Progenitor cell of endocrine pancreas (in vitro differentiated cells): ENCODE results near the gene ADAT3. TPM values are rescaled to one million over a fixed set of nuclear protein-coding genes. Genes with fewer than 3 reads are reported as not detected.

Experiments
- DNase-seq: peaks from one replicate; pipeline ENCODE4 v3.0.0; 2021; ENCODE audit warnings: low spot score; ENCODE audit not compliant: unreplicated experiment
- H3K27ac Mint-ChIP-seq: 2 replicates; pipeline ENCODE4 v1.8.0; 2021; ENCODE audit warnings: mild to moderate bottlenecking, moderate library complexity, mixed read lengths
- H3K27me3 Mint-ChIP-seq: 2 replicates; pipeline ENCODE4 v1.8.0; 2021; ENCODE audit warnings: mixed read lengths
- H3K36me3 Mint-ChIP-seq: 2 replicates; pipeline ENCODE4 v1.8.0; 2022; ENCODE audit warnings: mixed read lengths; ENCODE audit not compliant: insufficient read depth
- H3K4me1 Mint-ChIP-seq: 2 replicates; pipeline ENCODE4 v1.8.0; 2021; ENCODE audit warnings: low read depth, mixed read lengths
- H3K4me3 Mint-ChIP-seq: 2 replicates; pipeline ENCODE4 v1.8.0; 2021; ENCODE audit warnings: low read depth, mild to moderate bottlenecking, moderate library complexity, mixed read lengths
- H3K9me3 Mint-ChIP-seq: 2 replicates; pipeline ENCODE4 v1.8.0; 2021; ENCODE audit warnings: low read depth, mixed read lengths
- total RNA-seq: library from RNA; stranded (reverse); gene quantifications from 2 replicates; pipeline ENCODE4 v1.2.1, GENCODE V29; 2021
- TF ChIP-seq, protein P1 (sequence below): fragments of 200-600 bp; sonication (generic); IDR thresholded peaks from one replicate; pipeline ENCODE4 v1.5.0; 2021; ENCODE audit warnings: antibody characterized with exemption, mild to moderate bottlenecking; ENCODE audit not compliant: unreplicated experiment

Gene ADAT3
- total RNA-seq, 1 donor from 2014 or later = 14.1 TPM

GRCh38 chr19:1923319-1923718 lies 18.1 kb downstream of the ADAT3 start:
- H3K4me3 Mint-ChIP-seq = no peak overlapping the region
- no peaks in the 10 kb centered on the region for H3K4me1 Mint-ChIP-seq
- peaks cover 4% of the 10 kb centered on the region for H3K9me3 Mint-ChIP-seq
- H3K27me3 Mint-ChIP-seq = peaks cover 6% of the 10 kb centered on the region
- no peak for DNase-seq
- no peak overlapping the region for H3K27ac Mint-ChIP-seq
- TF ChIP-seq, protein P1, sequence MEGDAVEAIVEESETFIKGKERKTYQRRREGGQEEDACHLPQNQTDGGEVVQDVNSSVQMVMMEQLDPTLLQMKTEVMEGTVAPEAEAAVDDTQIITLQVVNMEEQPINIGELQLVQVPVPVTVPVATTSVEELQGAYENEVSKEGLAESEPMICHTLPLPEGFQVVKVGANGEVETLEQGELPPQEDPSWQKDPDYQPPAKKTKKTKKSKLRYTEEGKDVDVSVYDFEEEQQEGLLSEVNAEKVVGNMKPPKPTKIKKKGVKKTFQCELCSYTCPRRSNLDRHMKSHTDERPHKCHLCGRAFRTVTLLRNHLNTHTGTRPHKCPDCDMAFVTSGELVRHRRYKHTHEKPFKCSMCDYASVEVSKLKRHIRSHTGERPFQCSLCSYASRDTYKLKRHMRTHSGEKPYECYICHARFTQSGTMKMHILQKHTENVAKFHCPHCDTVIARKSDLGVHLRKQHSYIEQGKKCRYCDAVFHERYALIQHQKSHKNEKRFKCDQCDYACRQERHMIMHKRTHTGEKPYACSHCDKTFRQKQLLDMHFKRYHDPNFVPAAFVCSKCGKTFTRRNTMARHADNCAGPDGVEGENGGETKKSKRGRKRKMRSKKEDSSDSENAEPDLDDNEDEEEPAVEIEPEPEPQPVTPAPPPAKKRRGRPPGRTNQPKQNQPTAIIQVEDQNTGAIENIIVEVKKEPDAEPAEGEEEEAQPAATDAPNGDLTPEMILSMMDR = no peak
- H3K36me3 Mint-ChIP-seq = peaks cover 13% of the 10 kb centered on the region

- TF ChIP-seq, protein P1 = no peak
- peaks cover 4% of the 10 kb centered on the region for H3K9me3 Mint-ChIP-seq
- DNase-seq = no peak
- no peak overlapping the region for H3K27ac Mint-ChIP-seq
- peaks cover 10% of the 10 kb centered on the region for H3K36me3 Mint-ChIP-seq
- H3K27me3 Mint-ChIP-seq = peaks cover 6% of the 10 kb centered on the region
- H3K4me1 Mint-ChIP-seq = no peaks in the 10 kb centered on the region
- no peak overlapping the region for H3K4me3 Mint-ChIP-seq
Measured at GRCh38 chr19:1924320-1924961, 19.2 kb downstream of the ADAT3 start.

GRCh38 chr19:1925544-1925943 lies 20.3 kb downstream of the ADAT3 start:
- no peaks in the 10 kb centered on the region for H3K4me1 Mint-ChIP-seq
- H3K36me3 Mint-ChIP-seq = peaks cover 9% of the 10 kb centered on the region
- peaks cover 6% of the 10 kb centered on the region for H3K27me3 Mint-ChIP-seq
- H3K4me3 Mint-ChIP-seq = no peak overlapping the region
- TF ChIP-seq, protein P1 = no peak
- H3K27ac Mint-ChIP-seq = no peak overlapping the region
- H3K9me3 Mint-ChIP-seq = peaks cover 4% of the 10 kb centered on the region
- no peak for DNase-seq

DNA sequence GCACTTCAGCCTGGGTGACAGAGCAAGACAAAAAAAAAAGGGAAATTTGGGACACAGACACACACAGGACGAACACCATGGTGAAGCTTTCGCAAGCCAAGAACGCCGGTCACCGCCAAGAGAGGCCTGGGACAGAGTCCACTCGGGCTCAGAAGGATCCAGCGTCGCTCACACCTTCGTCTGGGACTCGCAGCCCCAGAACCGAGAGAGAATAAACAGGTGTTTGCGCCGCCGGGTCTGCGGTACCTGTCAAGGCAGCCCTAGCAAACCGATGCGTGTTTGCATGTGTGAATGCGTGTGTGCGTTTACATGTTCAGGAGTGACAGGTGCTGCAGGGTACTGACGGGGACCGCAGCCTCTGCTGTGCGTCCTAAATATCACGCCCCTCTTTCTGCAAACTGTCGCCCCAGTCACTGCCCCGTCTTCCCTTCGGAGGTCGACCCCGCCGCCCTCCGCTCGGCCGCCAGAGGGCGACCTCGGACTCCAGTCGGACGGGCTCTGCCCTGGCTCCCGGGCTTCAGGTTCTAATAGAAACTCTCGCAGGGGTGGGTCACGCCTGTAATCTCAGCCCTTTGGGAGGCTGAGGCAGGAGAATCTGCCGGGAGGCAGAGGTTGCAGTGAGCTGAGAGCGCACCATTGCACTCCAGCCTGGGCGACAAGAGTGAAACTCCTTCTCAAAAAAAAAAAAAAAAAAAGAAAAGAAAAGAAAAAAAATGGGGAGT lies 24.0 kb downstream of the ADAT3 start:
- TF ChIP-seq, protein P1 = peak; percentile 83
- Mint-ChIP-seq H3K4me3 (peak overlapping the region; percentile 41), H3K27me3 (peaks cover 10% of the 10 kb centered on the region), H3K4me1 (no peaks in the 10 kb centered on the region), H3K27ac (no peak overlapping the region), H3K36me3 (peaks cover 4% of the 10 kb centered on the region), H3K9me3 (peaks cover 8% of the 10 kb centered on the region)
- DNase-seq = peak; percentile 79

DNA sequence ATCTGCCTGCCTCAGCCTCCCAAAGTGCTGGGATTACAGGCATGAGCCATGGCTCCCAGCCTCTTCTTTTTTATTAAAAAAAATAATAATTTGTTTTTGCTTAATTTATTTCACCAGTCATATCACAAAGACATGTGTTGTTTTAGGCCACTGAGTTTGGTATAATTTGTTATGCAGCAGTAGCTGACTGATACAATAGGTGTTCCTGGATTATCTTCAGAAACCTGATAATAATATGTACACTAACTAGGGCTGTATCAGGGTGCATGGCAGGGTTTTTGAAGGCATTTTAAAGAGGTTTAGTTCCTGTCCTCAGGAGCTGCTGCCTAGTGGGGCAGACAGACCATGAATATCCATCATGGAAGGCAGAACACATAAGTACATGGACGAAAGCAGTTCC lies 26.2 kb downstream of the ADAT3 start:
- TF ChIP-seq, protein P1 = no peak
- Mint-ChIP-seq H3K4me3 (no peak overlapping the region), H3K36me3 (peaks cover 5% of the 10 kb centered on the region), H3K27me3 (peaks cover 10% of the 10 kb centered on the region), H3K9me3 (peaks cover 11% of the 10 kb centered on the region), H3K4me1 (peaks cover 2% of the 10 kb centered on the region), H3K27ac (no peak overlapping the region)
- DNase-seq = no peak
